Heart left ventricle (tissue), 16 donors: ENCODE data around the gene ACADL. TPM values are rescaled to one million over a fixed set of nuclear protein-coding genes. Genes with fewer than 3 reads are reported as not detected.

Experiments
- ATAC-seq, 4 donors: fragments of 200-7000 bp; cut with Tn5 transposase; one replicate each; pipeline ENCODE4 v1.9.1; 2020 to 2022; ENCODE audit warnings: moderate library complexity in 4 of 4, mild to moderate bottlenecking in 3 of 4, moderate number of reproducible peaks in 1 of 4
- DNase-seq, 5 donors: peaks; one replicate each; pipeline ENCODE4 v3.0.0-alpha.2; 2020
- H3K27ac ChIP-seq, 12 donors: fragments of 200-600 bp; sonication (generic) in 4 of 12; one replicate each; pipeline versions ENCODE4 v1.5.0 to v1.8.0; 2016 to 2022; ENCODE audit warnings: mild to moderate bottlenecking in 2 of 12
- H3K27me3 ChIP-seq, 9 donors: fragments of 200-600 bp; sonication (generic) in 2 of 9; one replicate each; pipeline versions ENCODE4 v1.5.1 to v1.8.0; 2016 to 2022; ENCODE audit warnings: mild to moderate bottlenecking in 3 of 9
- H3K36me3 ChIP-seq, 9 donors: fragments of 200-600 bp; sonication (generic) in 2 of 9; one replicate each; pipeline versions ENCODE4 v1.5.0 to v1.8.0; 2018 to 2022; ENCODE audit warnings: mild to moderate bottlenecking in 2 of 9
- H3K4me1 ChIP-seq, 12 donors: fragments of 200-600 bp; sonication (generic) in 4 of 12; one replicate each; pipeline versions ENCODE4 v1.5.0 to v1.8.0; 2016 to 2022; ENCODE audit warnings: mild to moderate bottlenecking in 3 of 12
- H3K4me3 ChIP-seq, 12 donors: fragments of 200-600 bp; sonication (generic) in 4 of 12; one replicate each; pipeline versions ENCODE4 v1.5.0 to v1.8.0; 2017 to 2022; ENCODE audit warnings: mild to moderate bottlenecking in 9 of 12, moderate library complexity in 4 of 12
- H3K9me3 ChIP-seq, 12 donors: fragments of 200-600 bp; sonication (generic) in 4 of 12; one replicate each; pipeline versions ENCODE4 v1.5.0 to v1.8.0; 2016 to 2022; ENCODE audit warnings: mild to moderate bottlenecking in 1 of 12
- CTCF ChIP-seq, 12 donors: fragments of 200-600 bp; sonication (generic) in 4 of 12; IDR thresholded peaks; one replicate each; pipeline versions ENCODE4 v1.5.0 to v1.8.0; 2018 to 2022; ENCODE audit warnings: antibody characterized with exemption in 12 of 12, mild to moderate bottlenecking in 5 of 12
- POLR2A ChIP-seq, 2 donors: fragments of 450-650 bp; IDR thresholded peaks; one replicate each; pipeline ENCODE4 v1.6.1; 2017; ENCODE audit warnings: antibody characterized with exemption in 2 of 2, mild to moderate bottlenecking in 2 of 2, moderate library complexity in 2 of 2
- WGBS, 4 donors: extraction: QIAGEN DNeasy Blood & Tissue Kit in 2 of 4; methylation state at CpG; one replicate each; pipeline versions ENCODE4 v1.1.5 to v1.1.7; 2013 to 2018; 5-methylcytosine and 5-hydroxymethylcytosine counted together
- intact Hi-C, 10 donors: fragments of 100-400 bp; cut with DNase I; formaldehyde crosslinking; loops; one replicate each; pipeline versions ENCODE4 v1.11.1 to v1.14.2; 2022
- polyA plus RNA-seq, 2 donors: library from polyadenylated mRNA; stranded (reverse); fragments of 200-250 nt; gene quantifications; one replicate each; pipeline ENCODE4 v1.2.3, GENCODE V29; 2013
- total RNA-seq, 9 donors: library from RNA; depleted of rRNA in 2 of 9; stranded (reverse); fragments of >200 nt in 2 of 9; fragmentation: NEBNext Ultra II Directional in 3 of 9; extraction: Animal tissue kit (Norgen Biotek cat#: 25700) in 3 of 9; gene quantifications; one replicate each; pipeline versions ENCODE4 v1.1.0 to v1.2.4, GENCODE V29; 2016 to 2023
- donor health status: ischemic (EF 13 %, LVEDD 7.1; RV severe dilation, severe dysfunction).
- donor health status: healthy with polysubstance abuse.
- donor health status: DM: no; HTN: yes; CAD: no.
- donor health status: DM: no; HTN: no; CAD: no.
- donor health status: ischemic (EF 25% LVEDD 6.9; RV normal size, moderate dysfunction).
- donor health status: ischemic (EF 25% LVEDD 5.7; RV mildly dilated, moderate dysfunction).
- donor health status: healthy.
- donor health status: DM: yes; HTN: yes; CAD: no.
- donor health status: ischemic (EF 35%, LVEDD 5.7; RV mildly dilated, moderate dysfunction).
- donor health status: nonischemic (EF 11% LVEDD 7.7; RV severe dilation, severe dysfunction).
- donor health status: DM: yes; HTN: yes; CAD: no.
- donor health status: PGD.
- donor health status: ischemic (EF 29% LVEDD 5.4; RV normal size, mild dysfunction).
- donor health status: nonischemic (EF 23%, LVEDD 6.1; RV moderate dilation, normal function).

Gene ACADL
- total and polyA plus RNA-seq, 11 donors, result 0.21 to 2.8 (median 0.49) TPM

GRCh38 chr2:210267698-210268097 lies 42.5 kb upstream of the ACADL start:
- TF ChIP-seq CTCF (IDR thresholded peaks at IDR 0.05) (no peak), POLR2A (IDR thresholded peaks at IDR 0.05) (no peak)
- intact Hi-C loops, result no loop called here
- DNase-seq, result no peak
- Histone ChIP-seq H3K36me3 (no peaks in the 10 kb centered on the region), H3K4me1 (no peaks in the 10 kb centered on the region), H3K27ac (no peak overlapping the region), H3K4me3 (no peak overlapping the region), H3K9me3 (no peaks in the 10 kb centered on the region), H3K27me3 (peaks cover 0 to 3% (median 0%) of the 10 kb centered on the region in 9 donors)
- WGBS, 4 donors, result 87 to 94% (median 90%) methylated on average over 1 of the region's 1 CpG
- no peak for ATAC-seq

- DNase-seq, result no peak
- no peaks in the 10 kb centered on the region for H3K4me1 ChIP-seq
- WGBS, 4 donors, result 69 to 75% (median 70%) methylated on average over 1 of the region's 1 CpG
- no peak for TF ChIP-seq POLR2A (IDR thresholded peaks at IDR 0.05)
- no peak for TF ChIP-seq CTCF (IDR thresholded peaks at IDR 0.05)
- ATAC-seq, result no peak
- intact Hi-C loops, result no loop called here
- H3K36me3 ChIP-seq, result no peaks in the 10 kb centered on the region
- H3K4me3 ChIP-seq, result no peak overlapping the region
- H3K9me3 ChIP-seq, result no peaks in the 10 kb centered on the region
- peaks cover 0 to 2% (median 0%) of the 10 kb centered on the region in 9 donors for H3K27me3 ChIP-seq
- no peak overlapping the region for H3K27ac ChIP-seq
These were observed 39.0 kb upstream of the ACADL start for GRCh38 chr2:210264282-210264681.

- no peak for ATAC-seq
- no peak overlapping the region for H3K27ac ChIP-seq
- H3K4me3 ChIP-seq, result no peak overlapping the region
- TF ChIP-seq POLR2A (IDR thresholded peaks at IDR 0.05) (no peak), CTCF (IDR thresholded peaks at IDR 0.05) (no peak)
- 68 to 83% (median 76%) methylated on average over 2 of the region's 2 CpGs; no CpG with 5 or more reads in 1 of the 4 donors for WGBS, 4 donors
- no peaks in the 10 kb centered on the region for H3K4me1 ChIP-seq
- no peaks in the 10 kb centered on the region for H3K9me3 ChIP-seq
- no peaks in the 10 kb centered on the region for H3K36me3 ChIP-seq
- intact Hi-C loops, result no loop called here
- H3K27me3 ChIP-seq, result no peaks in the 10 kb centered on the region
- DNase-seq, result no peak
These were observed 38.6 kb upstream of the ACADL start for GRCh38 chr2:210263841-210264240.

- no peak for ATAC-seq
These were observed 36.8 kb upstream of the ACADL start for GRCh38 chr2:210262036-210262435.

More at GRCh38 chr2:210262036-210262435, 36.8 kb upstream of the ACADL start:
- H3K36me3 ChIP-seq, result no peaks in the 10 kb centered on the region
- H3K4me3 ChIP-seq, result no peak overlapping the region
- H3K9me3 ChIP-seq, result no peaks in the 10 kb centered on the region
- no peaks in the 10 kb centered on the region for H3K27me3 ChIP-seq
- TF ChIP-seq POLR2A (IDR thresholded peaks at IDR 0.05), result no peak
- TF ChIP-seq CTCF (IDR thresholded peaks at IDR 0.05), result no peak
- no peak overlapping the region for H3K27ac ChIP-seq
- no peak for DNase-seq
- intact Hi-C loops, result no loop called here
- no peaks in the 10 kb centered on the region for H3K4me1 ChIP-seq
- WGBS, 4 donors, result 63 to 85% (median 72%) methylated on average over 2 of the region's 2 CpGs
